Endothelial cell (in vitro differentiated cells): ENCODE results near the gene VMAC. TPM values are rescaled to one million over a fixed set of nuclear protein-coding genes. Genes with fewer than 3 reads are reported as not detected.

Experiments
- DNase-seq: peaks from one replicate; pipeline ENCODE4 v3.0.0; 2021; ENCODE audit warnings: low spot score
- H3K27ac Mint-ChIP-seq: one replicate; pipeline ENCODE4 v1.8.0; 2021; ENCODE audit warnings: mixed read lengths, inconsistent platforms; ENCODE audit not compliant: unreplicated experiment
- H3K27me3 Mint-ChIP-seq: one replicate; pipeline ENCODE4 v1.8.0; 2021; ENCODE audit warnings: mild to moderate bottlenecking, moderate library complexity, mixed read lengths, inconsistent platforms; ENCODE audit not compliant: unreplicated experiment
- H3K36me3 Mint-ChIP-seq: one replicate; pipeline ENCODE4 v1.8.0; 2021; ENCODE audit warnings: mild to moderate bottlenecking, low read depth, mixed read lengths, inconsistent platforms; ENCODE audit not compliant: unreplicated experiment
- H3K4me1 Mint-ChIP-seq: one replicate; pipeline ENCODE4 v1.8.0; 2021; ENCODE audit warnings: mild to moderate bottlenecking, mixed read lengths, inconsistent platforms; ENCODE audit not compliant: unreplicated experiment
- H3K4me3 Mint-ChIP-seq: one replicate; pipeline ENCODE4 v1.8.0; 2021; ENCODE audit warnings: mild to moderate bottlenecking, mixed read lengths, inconsistent platforms; ENCODE audit not compliant: unreplicated experiment
- H3K9me3 Mint-ChIP-seq: one replicate; pipeline ENCODE4 v1.8.0; 2021; ENCODE audit warnings: mixed read lengths, inconsistent platforms; ENCODE audit not compliant: unreplicated experiment
- CTCF ChIP-seq: fragments of 200-600 bp; sonication (generic); IDR thresholded peaks from one replicate; pipeline ENCODE4 v1.5.0; 2021; ENCODE audit warnings: antibody characterized with exemption; ENCODE audit not compliant: unreplicated experiment
- total RNA-seq: library from RNA; stranded (reverse); fragmentation: NEBNext Ultra II Directional; extraction: Animal tissue kit (Norgen Biotek cat#: 25700); gene quantifications from one replicate; pipeline ENCODE4 v1.2.1, GENCODE V29; 2021; ENCODE audit not compliant: unreplicated experiment

The VMAC gene
- total RNA-seq, 1 donor from 2014 or later, result 8.9 TPM

- H3K27me3 Mint-ChIP-seq, result peaks cover 12% of the 10 kb centered on the region
- DNase-seq, result no peak
- H3K9me3 Mint-ChIP-seq, result no peaks in the 10 kb centered on the region
- no peak for TF ChIP-seq CTCF
- H3K4me1 Mint-ChIP-seq, result peaks cover 46% of the 10 kb centered on the region
- no peak overlapping the region for H3K4me3 Mint-ChIP-seq
- no peak overlapping the region for H3K27ac Mint-ChIP-seq
- peaks cover 9% of the 10 kb centered on the region for H3K36me3 Mint-ChIP-seq
These were observed 52.1 kb downstream of the VMAC start for GRCh38 chr19:5956728-5957127.

GRCh38 chr19:5957170-5957569 is 52.5 kb downstream of the VMAC start:
- no peak overlapping the region for H3K4me3 Mint-ChIP-seq
- H3K4me1 Mint-ChIP-seq, result peaks cover 46% of the 10 kb centered on the region
- no peak for DNase-seq

GRCh38 chr19:5958074-5958850 is 53.6 kb downstream of the VMAC start:
- DNase-seq, result no peak
- H3K36me3 Mint-ChIP-seq, result peaks cover 9% of the 10 kb centered on the region
- peaks cover 46% of the 10 kb centered on the region for H3K4me1 Mint-ChIP-seq
- peaks cover 8% of the 10 kb centered on the region for H3K27me3 Mint-ChIP-seq
- TF ChIP-seq CTCF, result no peak
- H3K27ac Mint-ChIP-seq, result peak overlapping the region; percentile 40
- H3K4me3 Mint-ChIP-seq, result no peak overlapping the region
- H3K9me3 Mint-ChIP-seq, result no peaks in the 10 kb centered on the region

More at GRCh38 chr19:5957170-5957569, 52.5 kb downstream of the VMAC start:
- Mint-ChIP-seq H3K27me3 (peaks cover 12% of the 10 kb centered on the region), H3K36me3 (peaks cover 9% of the 10 kb centered on the region), H3K27ac (no peak overlapping the region), H3K9me3 (no peaks in the 10 kb centered on the region)
- TF ChIP-seq CTCF, result no peak

- peaks cover 9% of the 10 kb centered on the region for H3K36me3 Mint-ChIP-seq
- peaks cover 8% of the 10 kb centered on the region for H3K27me3 Mint-ChIP-seq
- no peaks in the 10 kb centered on the region for H3K9me3 Mint-ChIP-seq
- no peak for TF ChIP-seq CTCF
- H3K4me1 Mint-ChIP-seq, result peaks cover 46% of the 10 kb centered on the region
- H3K27ac Mint-ChIP-seq, result peak overlapping the region; percentile 66
- no peak for DNase-seq
- no peak overlapping the region for H3K4me3 Mint-ChIP-seq
These were observed 54.1 kb downstream of the VMAC start for GRCh38 chr19:5958851-5959122.

- TF ChIP-seq CTCF, result no peak
- no peaks in the 10 kb centered on the region for H3K9me3 Mint-ChIP-seq
- H3K27ac Mint-ChIP-seq, result peak overlapping the region; percentile 66
- peaks cover 11% of the 10 kb centered on the region for H3K27me3 Mint-ChIP-seq
- peaks cover 44% of the 10 kb centered on the region for H3K4me1 Mint-ChIP-seq
- DNase-seq, result no peak
- H3K4me3 Mint-ChIP-seq, result no peak overlapping the region
- H3K36me3 Mint-ChIP-seq, result peaks cover 9% of the 10 kb centered on the region
These were observed 54.8 kb downstream of the VMAC start for GRCh38 chr19:5959260-5960004.
